Prostate gland (tissue), 2 donors: Measurements from ENCODE around the gene RHCE.

ENCODE experiments used
- POLR2A ChIP-seq: fragments of 450-650 bp; IDR thresholded peaks from one replicate; pipeline ENCODE4 v1.6.1; 2016; ENCODE audit warnings: antibody characterized with exemption, mild to moderate bottlenecking
- POLR2AphosphoS5 ChIP-seq: sonication (generic); formaldehyde crosslinking; IDR thresholded peaks from one replicate; pipeline ENCODE4 v1.6.1; 2017; ENCODE audit warnings: antibody characterized with exemption
- TF ChIP-seq, protein P1 (sequence below), 4 experiments: fragments of 200-600 bp in 2 of 4; fragments of 450-650 bp in 2 of 4; sonication (generic) in 2 of 4; IDR thresholded peaks; 1 replicate in 3 of 4; 2 replicates in 1 of 4; pipeline ENCODE4 v1.5.1; 2016 to 2019; ENCODE audit warnings: antibody characterized with exemption in 4 of 4, mild to moderate bottlenecking in 2 of 4, moderate library complexity in 2 of 4

DNA sequence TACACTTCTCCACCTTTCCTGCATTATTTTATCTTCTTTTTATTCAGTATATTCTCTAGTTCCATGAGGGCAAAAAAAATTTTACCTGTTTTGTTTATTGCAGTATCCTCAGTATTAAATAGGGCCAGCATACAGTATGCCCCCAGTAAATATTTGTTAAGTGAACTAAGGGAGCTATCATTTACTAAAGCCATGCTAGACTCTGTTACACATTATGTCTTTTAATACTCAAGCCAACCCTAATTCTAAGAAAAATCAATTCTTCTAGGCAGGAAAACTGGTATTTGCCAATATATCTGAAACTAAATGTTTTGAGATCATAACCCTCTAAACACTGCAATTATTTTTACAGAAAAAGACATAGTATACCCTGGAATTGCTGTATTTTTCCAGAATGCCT, 64.2 kb downstream of the RHCE start:
- TF ChIP-seq, protein P1, sequence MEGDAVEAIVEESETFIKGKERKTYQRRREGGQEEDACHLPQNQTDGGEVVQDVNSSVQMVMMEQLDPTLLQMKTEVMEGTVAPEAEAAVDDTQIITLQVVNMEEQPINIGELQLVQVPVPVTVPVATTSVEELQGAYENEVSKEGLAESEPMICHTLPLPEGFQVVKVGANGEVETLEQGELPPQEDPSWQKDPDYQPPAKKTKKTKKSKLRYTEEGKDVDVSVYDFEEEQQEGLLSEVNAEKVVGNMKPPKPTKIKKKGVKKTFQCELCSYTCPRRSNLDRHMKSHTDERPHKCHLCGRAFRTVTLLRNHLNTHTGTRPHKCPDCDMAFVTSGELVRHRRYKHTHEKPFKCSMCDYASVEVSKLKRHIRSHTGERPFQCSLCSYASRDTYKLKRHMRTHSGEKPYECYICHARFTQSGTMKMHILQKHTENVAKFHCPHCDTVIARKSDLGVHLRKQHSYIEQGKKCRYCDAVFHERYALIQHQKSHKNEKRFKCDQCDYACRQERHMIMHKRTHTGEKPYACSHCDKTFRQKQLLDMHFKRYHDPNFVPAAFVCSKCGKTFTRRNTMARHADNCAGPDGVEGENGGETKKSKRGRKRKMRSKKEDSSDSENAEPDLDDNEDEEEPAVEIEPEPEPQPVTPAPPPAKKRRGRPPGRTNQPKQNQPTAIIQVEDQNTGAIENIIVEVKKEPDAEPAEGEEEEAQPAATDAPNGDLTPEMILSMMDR (IDR thresholded peaks at IDR 0.05): no peak
- TF ChIP-seq POLR2A (no peak), POLR2AphosphoS5 (no peak)
